ENCODE measurements around the gene EZR.
"Not testable (repeated sequence)": the region's sequence is repeated elsewhere in the genome, so short reads cannot be mapped to it uniquely, and the experiment has no call there.

The EZR gene

GRCh38 chr6:158795516-158795915, 23.7 kb downstream of the EZR start:
- peaks cover 69% of the 10 kb centered on the region for H3K4me1 ChIP-seq
- no peak overlapping the region for H3K9ac ChIP-seq
- no peak for TF ChIP-seq CTCF (IDR thresholded peaks at IDR 0.05)

DNA sequence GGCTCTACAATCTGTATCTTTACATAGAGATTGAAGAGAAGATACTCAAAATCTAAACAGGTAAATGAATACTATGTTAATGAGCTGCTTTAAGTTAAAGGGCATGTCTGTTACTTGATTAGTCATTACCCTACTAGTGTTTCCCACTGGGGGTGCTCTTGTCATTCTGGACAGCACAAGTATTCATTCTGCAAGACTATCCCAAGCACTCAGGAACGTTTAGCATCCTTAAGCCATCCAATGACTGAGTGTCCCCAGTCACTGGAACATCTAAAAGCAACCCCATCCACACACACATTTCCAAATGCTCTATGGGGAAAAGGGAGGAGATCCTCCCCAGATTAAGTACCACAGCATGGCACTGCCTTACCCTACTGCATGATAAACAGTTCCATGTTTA, 25.7 kb downstream of the EZR start:
- H3K27ac ChIP-seq = peak overlapping the region; percentile 48
- peak; percentile 25 for TF ChIP-seq CTCF (IDR thresholded peaks at IDR 0.05)

More at GRCh38 chr6:158795516-158795915, 23.7 kb downstream of the EZR start:
- H3K27ac ChIP-seq = peak overlapping the region; percentile 84
- H3K9me3 ChIP-seq (ENCODE audit: control insufficient read depth, low read length) = no peaks in the 10 kb centered on the region
- H3K36me3 ChIP-seq (ENCODE audit: control insufficient read depth, insufficient read depth, low read length) = no peaks in the 10 kb centered on the region
- H3K4me3 ChIP-seq (ENCODE audit: low read depth, low read length) = no peak overlapping the region
- no peak overlapping the region for H2AFZ ChIP-seq
- H3K79me2 ChIP-seq = peaks cover 71% of the 10 kb centered on the region
- no peaks in the 10 kb centered on the region for H3K27me3 ChIP-seq (ENCODE audit: control insufficient read depth, insufficient read depth, low read length)
- peak overlapping the region; percentile 14 for H3K4me2 ChIP-seq (ENCODE audit: low read length)

DNA sequence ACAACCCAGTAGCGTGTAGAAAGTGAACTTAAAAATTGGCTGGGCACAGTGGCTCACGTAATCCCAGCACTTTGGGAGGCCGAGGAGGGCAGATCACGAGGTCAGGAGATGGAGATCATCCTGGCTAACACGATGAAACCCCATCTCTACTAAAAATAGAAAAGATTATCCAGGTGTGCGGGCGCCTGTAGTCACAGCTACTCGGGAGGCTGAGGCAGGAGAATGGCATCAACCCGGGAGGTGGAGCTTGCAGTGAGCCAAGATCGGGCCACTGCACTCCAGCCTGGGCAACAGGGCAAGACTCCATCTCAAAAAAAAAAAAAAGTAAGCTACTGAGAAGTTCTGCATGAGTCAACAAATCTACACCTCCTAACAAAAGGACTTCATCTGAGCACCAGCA, 26.7 kb downstream of the EZR start:
- H3K9me3 ChIP-seq (ENCODE audit: control insufficient read depth, low read length); H2AFZ ChIP-seq; H3K4me3 ChIP-seq (ENCODE audit: low read depth, low read length); H3K9ac ChIP-seq; H3K27me3 ChIP-seq (ENCODE audit: control insufficient read depth, insufficient read depth, low read length); H3K36me3 ChIP-seq (ENCODE audit: control insufficient read depth, insufficient read depth, low read length): not testable (repeated sequence)
- Histone ChIP-seq H3K4me2 (ENCODE audit: low read length) (peak overlapping the region; percentile 21), H3K79me2 (peaks cover 52% of the 10 kb centered on the region), H3K27ac (peak overlapping the region; percentile 48), H3K4me1 (peaks cover 56% of the 10 kb centered on the region)

More for the DNA sequence above, 25.7 kb downstream of the EZR start:
- H3K4me2 ChIP-seq (ENCODE audit: low read length) = peak overlapping the region; percentile 31
- H3K79me2 ChIP-seq = peaks cover 59% of the 10 kb centered on the region
- no peaks in the 10 kb centered on the region for H3K36me3 ChIP-seq (ENCODE audit: control insufficient read depth, insufficient read depth, low read length)
- H3K9me3 ChIP-seq (ENCODE audit: control insufficient read depth, low read length) = no peaks in the 10 kb centered on the region
- H3K4me1 ChIP-seq = peaks cover 62% of the 10 kb centered on the region
- H3K4me3 ChIP-seq (ENCODE audit: low read depth, low read length) = no peak overlapping the region
- H3K9ac ChIP-seq = no peak overlapping the region
- no peak overlapping the region for H2AFZ ChIP-seq
- H3K27me3 ChIP-seq (ENCODE audit: control insufficient read depth, insufficient read depth, low read length) = no peaks in the 10 kb centered on the region

DNA sequence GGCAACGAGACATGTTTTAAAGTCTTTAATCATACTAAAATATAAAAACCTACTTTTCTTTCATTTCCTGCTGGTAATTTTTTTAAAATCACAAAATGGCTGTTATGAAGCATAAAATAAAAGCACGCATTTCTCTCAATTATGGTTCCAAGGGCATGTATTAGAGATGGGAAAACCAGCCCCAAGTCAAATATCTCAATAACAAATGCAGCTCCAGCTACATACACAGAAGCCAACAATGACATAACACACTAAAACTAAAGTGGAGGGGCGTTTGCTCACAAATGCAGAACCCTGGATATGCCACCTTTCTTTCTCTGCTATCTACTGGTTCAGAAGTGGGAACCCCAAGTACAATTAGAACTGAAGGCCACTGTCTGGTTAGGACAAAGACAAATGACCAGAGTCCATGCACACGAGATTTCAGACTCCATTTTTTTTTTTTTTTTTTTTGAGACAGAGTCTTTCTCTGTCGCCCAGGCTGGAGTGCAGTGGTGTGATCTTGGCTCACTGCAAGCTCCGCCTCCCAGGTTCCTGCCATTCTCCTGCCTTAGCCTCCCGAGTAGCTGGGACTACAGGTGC, 27.8 kb downstream of the EZR start:
- Histone ChIP-seq H2AFZ (no peak overlapping the region), H3K4me3 (ENCODE audit: low read depth, low read length) (peak overlapping the region; percentile 2), H3K9ac (no peak overlapping the region), H3K27ac (peak overlapping the region; percentile 55), H3K79me2 (peaks cover 48% of the 10 kb centered on the region), H3K9me3 (ENCODE audit: control insufficient read depth, low read length) (no peaks in the 10 kb centered on the region), H3K4me1 (peaks cover 57% of the 10 kb centered on the region), H3K4me2 (ENCODE audit: low read length) (peak overlapping the region; percentile 6), H3K27me3 (ENCODE audit: control insufficient read depth, insufficient read depth, low read length) (no peaks in the 10 kb centered on the region), H3K36me3 (ENCODE audit: control insufficient read depth, insufficient read depth, low read length) (no peaks in the 10 kb centered on the region)
- TF ChIP-seq CTCF (IDR thresholded peaks at IDR 0.05) = no peak

DNA sequence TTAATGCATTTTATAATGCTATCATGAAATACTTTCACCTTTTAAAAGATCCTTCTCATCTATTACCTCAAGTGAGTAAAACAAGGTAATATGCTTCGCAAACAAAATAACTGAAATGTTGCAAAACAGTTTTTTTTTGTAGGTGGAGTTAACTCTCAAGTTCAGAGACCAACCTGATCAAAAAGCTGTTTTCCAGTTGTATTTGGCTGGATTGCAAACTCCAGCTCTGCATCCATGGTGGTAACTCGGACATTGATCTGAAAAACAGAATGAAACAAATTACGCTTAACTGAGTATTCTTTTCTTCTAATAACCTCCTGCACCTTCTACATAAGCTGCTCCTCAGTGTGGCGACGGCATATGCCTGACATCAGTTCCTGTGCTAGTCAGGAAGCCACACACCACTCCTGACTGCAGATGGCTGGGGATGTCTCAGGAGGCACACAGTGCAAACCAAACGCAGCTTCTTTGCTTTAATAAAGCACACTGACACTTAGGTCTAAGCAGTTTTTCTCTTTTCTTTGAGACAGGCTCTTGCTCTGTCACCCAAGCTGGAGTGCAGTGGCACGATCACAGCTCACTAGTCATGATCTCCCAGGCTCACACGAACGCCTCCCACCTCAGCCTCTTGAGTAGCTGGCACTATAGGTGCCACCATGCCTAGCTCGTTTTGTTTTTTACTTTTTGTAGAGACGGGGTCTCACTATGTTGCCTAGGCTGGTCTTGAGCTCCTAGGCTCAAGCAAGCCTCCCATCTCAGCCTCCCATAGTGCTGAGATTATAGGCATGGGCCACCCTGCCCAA, 29.9 kb downstream of the EZR start:
- peak overlapping the region; percentile 28 for H3K4me2 ChIP-seq (ENCODE audit: low read length)
- H3K27ac ChIP-seq = peak overlapping the region; percentile 55
- no peaks in the 10 kb centered on the region for H3K9me3 ChIP-seq (ENCODE audit: control insufficient read depth, low read length)
- no peak overlapping the region for H3K4me3 ChIP-seq (ENCODE audit: low read depth, low read length)
- H3K4me1 ChIP-seq = peaks cover 55% of the 10 kb centered on the region
- no peak for TF ChIP-seq CTCF (IDR thresholded peaks at IDR 0.05)
- H3K27me3 ChIP-seq (ENCODE audit: control insufficient read depth, insufficient read depth, low read length) = no peaks in the 10 kb centered on the region
- peaks cover 29% of the 10 kb centered on the region for H3K79me2 ChIP-seq
- H3K36me3 ChIP-seq (ENCODE audit: control insufficient read depth, insufficient read depth, low read length) = no peaks in the 10 kb centered on the region
- H2AFZ ChIP-seq = no peak overlapping the region
- H3K9ac ChIP-seq = no peak overlapping the region
